G401 (cell line): ENCODE measurements around the gene PRDM2. TPM values are rescaled to one million over a fixed set of nuclear protein-coding genes. Genes with fewer than 3 reads are reported as not detected.

Experiments used
- DNase-seq: peaks from one replicate; pipeline ENCODE4 v3.0.0-alpha.2; 2015; ENCODE audit warnings: low spot score
- in situ Hi-C: cut with HindIII; loops from 2 replicates; pipeline ENCODE4 v1.10.0; 2016; ENCODE audit warnings: low sequenced_read_pairs, mixed read lengths
- total RNA-seq: library from RNA; depleted of rRNA; stranded (reverse); fragments of >200 nt; shearing (Covaris generic); gene quantifications from 2 replicates; pipeline ENCODE4 v1.2.3, GENCODE V29; 2014

Gene PRDM2
- total RNA-seq, 1 experiment from 2014 or later, result 7.9 TPM

DNA sequence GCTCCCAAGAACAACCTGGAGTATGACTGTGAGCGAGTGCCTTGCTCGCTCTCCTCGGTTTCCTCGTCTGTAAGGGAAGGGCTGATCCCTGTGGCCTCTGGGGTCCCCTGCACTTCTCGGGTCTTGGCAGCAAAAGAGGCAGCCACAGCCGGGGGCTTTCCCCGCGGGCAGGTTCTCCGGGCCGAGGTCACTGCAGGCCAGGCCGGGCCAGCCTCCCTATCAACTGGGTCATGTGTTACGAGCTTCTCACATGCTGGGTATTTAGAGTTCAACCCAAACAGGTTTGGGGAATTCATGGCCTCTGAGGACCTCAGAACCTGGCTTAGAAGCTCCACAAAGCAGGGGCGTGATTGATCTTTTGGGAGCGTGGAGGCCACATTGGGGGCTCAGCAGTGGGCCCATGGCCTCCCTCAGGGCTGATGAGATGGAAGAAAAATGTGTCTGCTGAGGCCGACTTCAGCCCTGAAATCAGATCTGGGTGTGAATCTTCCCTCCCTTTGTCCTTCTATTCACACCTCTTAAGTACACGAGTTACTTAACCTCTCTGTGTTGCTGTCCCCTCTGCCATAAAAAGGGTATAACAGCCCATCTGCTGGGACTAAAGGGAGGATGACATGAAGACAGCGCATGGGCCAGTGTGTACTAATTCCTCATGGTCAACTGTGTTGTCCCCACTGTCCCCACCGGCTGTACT, 103.7 kb downstream of the PRDM2 start:
- DNase-seq, result no peak
- in situ Hi-C loops, result no loop called here

DNA sequence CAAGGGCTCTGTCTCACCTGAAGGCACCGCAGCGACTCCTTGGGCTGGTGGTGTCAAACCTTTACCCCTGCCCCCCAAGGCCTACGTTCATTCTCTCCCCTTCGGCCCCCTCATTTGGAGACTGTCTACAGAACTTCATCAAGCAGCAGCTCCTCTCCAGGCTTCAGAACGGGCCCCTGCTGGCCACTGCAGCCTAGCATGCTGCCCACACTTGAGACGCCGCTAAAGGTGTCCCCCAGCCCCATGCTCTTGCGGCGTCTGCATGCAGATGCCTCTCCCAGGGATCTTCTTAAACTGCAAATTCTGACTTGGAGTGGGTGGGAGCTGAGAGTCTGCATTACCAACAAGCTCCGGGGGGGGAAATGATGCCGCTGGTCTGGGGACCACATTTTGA, 104.2 kb downstream of the PRDM2 start:
- in situ Hi-C loops, result no loop called here
- DNase-seq, result no peak

DNA sequence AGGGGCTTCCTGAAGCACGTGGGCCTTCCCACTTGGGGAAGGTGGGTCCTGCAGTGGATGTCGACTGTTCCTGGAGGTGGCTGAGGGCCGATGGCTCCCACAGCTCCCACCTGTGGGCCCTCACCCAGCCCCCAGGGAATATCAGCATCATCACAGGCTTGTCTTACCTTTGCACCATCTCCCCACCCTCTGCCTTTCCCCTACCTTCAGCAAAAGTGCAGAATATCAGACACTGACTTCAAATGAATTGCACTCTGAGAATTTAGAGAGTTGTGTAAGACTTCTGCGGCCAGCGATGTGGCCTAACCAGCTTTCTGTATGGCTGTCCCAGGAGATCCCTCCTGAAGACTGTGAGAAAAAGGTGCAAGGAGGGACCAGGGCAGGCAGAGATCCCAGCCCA, 105.4 kb downstream of the PRDM2 start:
- DNase-seq, result no peak
- in situ Hi-C loops, result no loop called here

DNA sequence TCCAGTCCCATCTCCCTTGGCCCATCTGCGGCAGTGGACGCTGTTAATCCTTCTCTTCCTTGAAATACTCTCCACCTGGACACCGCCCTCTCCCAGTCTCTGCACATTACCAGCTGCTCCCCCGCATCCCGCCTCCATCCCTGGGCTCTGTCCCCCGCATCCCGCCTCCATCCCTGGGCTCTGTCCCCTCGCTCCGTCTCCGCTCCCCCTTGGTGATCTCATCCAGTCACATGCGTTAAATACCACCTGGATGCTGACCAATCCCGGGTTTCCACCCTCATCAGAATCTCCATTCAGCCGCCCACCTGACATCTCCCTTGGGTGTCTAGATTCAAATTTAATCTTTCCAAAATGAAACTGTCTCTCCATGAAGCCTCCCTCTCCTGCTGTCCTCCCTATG, 106.1 kb downstream of the PRDM2 start:
- in situ Hi-C loops, result no loop called here
- no peak for DNase-seq

DNA sequence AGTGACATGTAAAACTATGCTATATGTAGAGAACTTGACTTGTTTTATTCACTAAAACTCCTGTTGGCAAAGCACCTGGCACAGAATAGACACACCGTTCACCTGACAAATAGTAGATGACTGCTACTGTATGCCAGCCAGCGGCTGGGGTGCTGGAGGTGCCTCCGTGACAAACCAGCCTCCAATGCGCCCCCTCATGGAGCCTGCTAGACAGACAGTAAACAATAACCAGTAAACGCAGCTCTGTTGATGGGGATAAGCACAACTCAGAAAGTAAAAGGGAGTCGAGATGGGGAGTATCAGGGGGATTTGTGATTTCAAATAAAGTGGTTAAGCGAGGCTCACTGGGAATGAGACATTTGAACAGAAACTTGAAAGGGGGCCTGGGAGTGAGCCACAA, 107.2 kb downstream of the PRDM2 start:
- DNase-seq, result no peak
- in situ Hi-C loops, result no loop called here

DNA sequence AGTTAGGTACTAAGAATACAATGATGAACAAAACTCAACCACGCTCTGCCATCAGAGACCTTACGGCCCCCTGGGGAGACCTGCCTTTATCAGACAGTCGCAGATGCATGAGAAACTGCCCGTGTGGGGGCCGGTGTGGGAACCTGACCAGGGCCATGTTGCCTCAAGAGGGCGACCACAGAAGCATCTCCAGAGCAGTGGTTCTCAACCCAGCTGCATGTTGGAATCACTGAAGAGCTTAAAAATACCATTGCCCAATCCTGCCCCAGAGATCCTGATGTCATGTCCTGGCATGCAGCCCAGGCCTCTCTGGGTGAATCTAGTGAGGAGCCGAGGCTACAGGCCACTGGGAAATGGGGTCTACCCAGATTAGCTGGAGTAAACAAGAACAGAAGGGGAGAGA, 108.7 kb downstream of the PRDM2 start:
- in situ Hi-C loops, result no loop called here
- no peak for DNase-seq

DNA sequence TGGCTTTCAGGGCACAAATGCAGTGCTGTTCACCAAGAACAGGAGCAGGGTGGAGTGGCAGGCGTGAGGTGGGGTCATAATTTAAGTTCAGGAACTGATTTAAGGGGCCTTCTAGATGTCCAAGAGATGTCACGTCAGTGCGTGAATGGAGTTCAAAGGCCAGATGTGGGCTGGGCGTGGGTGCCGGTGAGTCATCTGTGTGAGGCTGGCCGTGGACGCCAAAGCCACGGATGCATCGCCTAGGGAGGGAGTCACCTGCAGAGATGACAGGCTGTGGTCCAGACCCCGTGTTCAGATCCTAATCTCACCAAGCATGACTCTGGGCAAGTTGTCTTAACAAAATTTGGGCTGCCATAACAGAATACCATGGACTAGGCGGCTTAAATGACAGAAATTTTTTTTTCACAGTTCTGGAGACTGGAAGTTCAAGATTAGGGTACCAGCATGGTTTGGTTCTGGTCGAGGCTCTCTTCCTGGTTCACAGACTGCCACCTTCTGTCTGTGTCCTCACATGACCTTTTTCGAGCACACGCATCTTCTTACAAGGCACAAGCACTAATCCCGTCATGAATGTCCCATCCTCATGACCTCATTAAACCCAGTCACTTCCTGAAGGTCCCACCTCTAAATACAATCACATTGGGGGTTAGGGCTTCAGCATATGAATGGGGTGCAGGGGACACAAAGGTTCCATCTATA, 109.6 kb downstream of the PRDM2 start:
- in situ Hi-C loops, result no loop called here
- DNase-seq, result no peak

DNA sequence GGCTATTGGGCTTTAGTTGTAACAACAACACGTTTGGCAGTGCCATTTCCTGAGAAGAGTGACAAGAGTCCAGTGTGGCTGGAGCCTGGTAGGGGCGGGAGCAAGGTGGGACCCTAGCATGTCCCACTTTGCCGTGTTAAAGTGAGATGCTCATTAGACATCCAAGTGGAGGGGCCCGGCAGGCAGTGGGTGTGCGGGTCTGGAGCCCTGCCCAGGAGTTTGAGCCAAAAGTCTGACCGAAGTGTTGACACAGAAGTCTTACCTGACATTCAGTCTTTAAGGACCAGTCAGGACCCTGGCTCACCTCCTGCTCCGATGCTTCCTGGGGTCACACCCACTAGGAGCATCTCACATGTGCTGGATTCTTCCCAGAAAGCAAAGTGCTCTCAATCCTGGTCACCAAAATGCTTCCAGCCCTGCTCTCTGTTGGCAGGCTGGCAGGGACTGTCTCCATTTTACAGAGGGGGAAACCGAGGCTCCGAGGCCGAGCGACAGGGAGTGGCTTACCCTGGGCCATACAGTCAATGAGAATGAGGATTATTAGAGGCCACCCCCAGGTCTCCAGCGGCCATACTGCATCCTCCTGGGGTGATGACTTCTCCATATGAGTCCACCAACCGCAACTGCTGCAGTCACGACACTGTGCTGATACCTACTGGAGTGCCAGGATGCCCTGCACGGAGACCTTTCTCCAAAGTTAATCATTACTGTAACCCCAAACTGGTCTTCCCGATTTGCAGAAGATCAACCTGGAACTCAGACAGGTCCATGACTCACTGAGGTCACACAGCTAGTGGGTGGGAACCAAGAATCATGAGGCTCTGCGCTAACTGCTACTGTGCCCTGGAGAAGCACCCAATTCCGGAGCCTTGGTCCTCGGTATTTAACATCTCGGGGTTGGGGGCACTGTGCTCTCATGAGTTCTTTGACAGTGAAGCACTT, 112.7 kb downstream of the PRDM2 start:
- in situ Hi-C loops, result no loop called here

DNA sequence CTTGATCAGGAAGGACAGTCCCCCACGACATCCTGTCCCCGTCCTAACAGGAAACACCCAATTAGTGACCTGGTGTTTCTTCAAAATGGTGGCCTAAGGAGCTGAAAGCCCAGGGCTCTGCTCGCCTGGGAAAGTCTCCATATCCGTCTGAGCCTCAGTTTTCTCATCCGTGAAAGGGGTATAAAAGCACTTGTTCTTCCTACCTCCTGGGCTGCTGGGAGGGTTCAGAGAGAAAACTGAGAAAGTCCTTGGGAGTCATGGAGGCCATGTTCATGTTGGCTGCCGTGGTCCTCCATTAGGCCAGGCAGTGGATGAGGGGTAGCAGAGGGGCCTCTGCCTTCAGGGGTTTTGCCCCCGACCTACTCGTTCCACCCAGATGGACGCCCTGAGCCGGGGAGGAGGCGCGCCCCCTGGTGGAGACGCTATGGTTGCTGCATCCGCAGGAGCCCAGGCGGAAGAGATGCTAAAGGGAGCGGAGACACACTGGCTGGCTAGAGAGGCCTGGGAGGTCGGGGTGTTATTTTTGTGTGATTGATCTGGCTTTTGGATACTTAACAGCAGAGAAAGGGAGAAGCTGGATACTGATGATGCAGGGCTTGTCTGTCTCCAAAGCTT, 113.5 kb downstream of the PRDM2 start:
- in situ Hi-C loops, result no loop called here
- DNase-seq, result no peak

More for the DNA sequence above, 112.7 kb downstream of the PRDM2 start:
- no peak for DNase-seq

DNA sequence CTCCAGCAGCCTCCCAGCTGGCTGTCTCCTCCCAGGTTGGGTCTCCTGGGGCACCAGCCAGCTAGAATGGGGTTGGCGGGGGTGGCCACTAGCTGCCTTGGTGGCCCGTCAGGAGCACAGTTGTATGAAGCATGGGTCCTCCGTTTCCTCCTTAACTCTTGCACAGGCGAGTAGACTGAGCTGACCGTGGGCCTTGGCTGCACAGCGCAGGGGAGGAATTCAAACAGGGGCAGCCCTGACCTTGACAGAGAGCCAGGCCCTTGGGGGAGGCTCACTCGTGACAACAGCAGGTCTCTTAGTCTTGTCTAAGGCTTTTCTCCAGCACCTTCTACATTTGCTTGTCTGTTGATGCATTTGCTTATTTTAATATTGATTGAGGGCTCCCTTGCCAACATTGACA, 114.1 kb downstream of the PRDM2 start:
- in situ Hi-C loops, result no loop called here
- no peak for DNase-seq

DNA sequence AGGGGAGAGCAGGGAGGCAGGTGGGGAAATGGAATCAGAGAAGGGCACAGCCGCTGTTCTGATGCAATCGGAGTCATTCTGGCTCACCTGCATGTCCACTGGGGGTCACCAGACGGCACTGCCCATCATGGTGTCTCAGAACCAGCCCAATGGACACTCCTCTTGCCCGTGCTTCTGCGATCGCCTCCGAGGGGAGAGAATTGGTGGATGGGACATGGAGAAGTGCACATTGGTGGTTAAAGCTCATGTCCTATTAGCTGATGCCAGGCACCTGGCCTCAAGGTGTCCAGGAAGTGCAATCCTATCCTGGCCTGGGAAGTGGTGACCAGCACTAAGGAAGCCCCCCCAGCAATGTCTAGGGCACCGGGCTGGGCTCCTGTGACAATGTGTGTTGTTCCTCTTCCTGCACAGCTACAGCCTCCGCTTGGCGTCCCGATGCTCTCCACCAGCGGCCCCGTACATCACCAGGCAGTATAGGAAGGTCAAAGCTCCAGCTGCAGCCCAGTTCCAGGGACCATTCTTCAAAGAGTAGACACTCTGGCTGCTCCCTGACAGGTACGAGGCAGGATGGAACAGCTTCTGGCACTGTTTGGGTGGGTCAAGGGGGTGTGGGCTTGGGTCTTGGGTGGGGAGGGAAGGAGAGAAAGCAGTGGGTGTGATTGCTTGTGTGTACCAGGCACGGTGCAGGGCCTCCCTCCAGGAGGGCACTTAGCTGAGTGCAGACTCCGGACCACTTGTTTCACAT, 116.2 kb downstream of the PRDM2 start:
- in situ Hi-C loops, result no loop called here
- no peak for DNase-seq

DNA sequence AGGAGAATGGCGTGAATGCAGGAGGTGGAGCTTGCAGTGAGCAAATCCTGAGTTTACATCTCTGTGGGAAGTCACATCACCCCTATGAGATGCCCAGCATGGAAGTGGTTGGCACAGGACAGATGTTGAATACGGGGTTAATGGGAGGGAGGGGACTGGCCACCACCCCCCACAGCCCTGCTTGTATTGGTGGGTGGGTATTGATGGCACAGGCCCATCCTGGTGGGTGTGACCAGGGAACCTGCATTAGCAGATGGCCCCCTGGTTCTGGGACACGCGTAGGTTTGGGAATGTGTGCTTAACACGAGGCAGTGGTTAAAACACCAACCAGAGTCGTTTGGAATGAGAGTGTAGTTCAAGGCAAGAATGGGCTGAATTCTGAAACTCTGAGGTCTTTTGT, 117.9 kb downstream of the PRDM2 start:
- DNase-seq, result no peak
- in situ Hi-C loops, result no loop called here

DNA sequence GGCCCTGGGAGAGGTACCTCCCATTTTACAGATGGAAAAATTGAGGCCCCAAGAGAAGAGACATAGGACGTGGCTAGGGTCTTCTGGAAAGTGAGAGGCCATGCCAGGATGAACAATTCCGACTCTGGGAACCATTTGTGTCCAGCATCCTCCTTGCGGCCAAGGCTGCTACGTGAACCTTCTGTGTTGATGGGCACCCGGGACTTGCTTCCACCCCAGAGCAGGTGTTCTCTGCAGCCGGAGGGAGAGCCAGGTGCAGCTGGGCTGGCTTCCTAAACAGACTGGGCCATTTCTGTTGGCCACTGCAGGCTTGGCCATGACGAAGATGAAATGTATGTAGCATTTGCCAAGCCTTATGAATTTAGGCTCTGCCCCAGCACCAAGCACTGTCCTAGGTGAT, 118.9 kb downstream of the PRDM2 start:
- no peak for DNase-seq
- in situ Hi-C loops, result no loop called here

DNA sequence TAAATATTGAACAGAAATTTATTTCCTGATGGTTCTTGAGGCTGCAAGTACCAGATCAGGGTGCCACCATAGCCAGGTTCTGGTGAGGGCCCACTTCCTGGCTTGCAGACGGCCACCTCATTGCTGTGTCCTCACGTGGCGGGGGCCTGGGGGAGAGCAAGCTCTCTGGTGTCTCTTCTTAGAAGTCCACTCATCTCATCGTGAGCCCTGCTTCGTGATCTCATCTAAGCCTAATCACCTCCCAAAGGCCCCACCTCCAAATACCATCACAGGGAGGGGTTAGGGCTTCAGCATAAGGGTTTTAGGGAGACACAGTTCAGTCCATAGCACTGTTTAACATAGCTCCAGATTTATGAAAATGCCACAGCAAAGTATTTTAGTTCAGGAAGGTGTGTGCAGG, 119.7 kb downstream of the PRDM2 start:
- DNase-seq, result no peak

DNA sequence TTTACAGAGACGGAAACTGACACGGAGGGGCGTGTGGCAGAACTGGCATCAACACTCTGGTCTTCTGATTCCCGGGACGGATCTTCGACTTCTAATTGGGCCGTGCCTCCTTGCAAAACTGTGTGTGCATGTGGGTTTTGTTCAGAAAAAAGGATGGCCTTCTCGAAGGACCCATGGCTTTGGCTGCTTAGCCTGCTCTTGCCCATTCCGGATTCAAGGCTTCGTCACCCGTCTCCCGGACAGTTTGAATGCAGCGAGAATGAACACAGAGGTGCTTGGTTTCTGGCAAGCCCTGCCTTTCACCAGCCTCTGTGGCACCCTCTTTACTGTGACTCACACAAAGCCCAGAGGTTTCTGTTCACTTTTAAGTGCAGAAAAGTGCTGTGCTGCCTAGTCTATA, 120.1 kb downstream of the PRDM2 start:
- DNase-seq, result no peak
- in situ Hi-C loops, result no loop called here

More for the DNA sequence above, 119.7 kb downstream of the PRDM2 start:
- in situ Hi-C loops, result no loop called here

DNA sequence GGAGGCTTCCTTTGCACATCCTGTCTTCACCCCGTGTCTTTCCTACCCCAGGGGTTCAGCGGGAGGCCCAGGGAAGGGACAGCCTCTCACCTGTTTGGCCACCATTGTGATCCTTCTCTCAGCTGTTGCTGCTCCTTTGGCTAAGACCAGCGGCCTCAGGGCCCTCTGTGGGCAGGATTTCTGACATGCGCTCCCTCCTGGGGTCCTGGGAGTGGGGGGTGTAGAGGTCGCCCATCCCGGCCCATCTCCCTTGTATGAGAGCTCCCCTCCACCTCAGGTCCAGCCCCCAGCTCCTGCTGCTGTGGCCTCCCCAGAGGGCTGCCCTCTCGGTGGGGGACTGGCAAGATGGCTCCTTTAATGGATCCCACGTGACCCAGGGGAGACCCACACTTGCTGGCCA, 120.5 kb downstream of the PRDM2 start:
- DNase-seq, result no peak
- in situ Hi-C loops, result no loop called here

DNA sequence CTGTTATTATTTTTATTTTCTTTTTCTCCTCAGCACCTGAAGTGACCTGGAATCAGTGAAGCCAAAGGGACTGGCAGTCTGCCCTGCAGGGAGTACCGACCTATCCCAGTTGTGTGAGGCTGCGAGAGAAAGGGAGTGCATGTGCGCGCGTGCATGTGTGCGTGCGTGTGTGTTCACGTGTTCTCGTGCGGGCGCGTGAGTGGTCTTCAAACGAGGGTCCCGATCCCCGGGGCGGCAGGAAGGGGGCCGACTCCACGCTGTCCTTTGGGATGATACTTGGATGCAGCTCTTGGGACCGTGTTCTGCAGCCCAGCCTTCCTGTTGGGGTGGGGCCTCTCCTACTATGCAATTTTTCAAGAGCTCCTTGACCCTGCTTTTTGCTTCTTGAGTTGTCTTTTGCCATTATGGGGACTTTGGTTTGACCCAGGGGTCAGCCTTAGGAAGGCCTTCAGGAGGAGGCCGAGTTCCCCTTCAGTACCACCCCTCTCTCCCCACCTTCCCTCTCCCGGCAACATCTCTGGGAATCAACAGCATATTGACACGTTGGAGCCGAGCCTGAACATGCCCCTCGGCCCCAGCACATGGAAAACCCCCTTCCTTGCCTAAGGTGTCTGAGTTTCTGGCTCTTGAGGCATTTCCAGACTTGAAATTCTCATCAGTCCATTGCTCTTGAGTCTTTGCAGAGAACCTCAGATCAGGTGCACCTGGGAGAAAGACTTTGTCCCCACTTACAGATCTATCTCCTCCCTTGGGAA, 123.3 kb downstream of the PRDM2 start:
- in situ Hi-C loops, result no loop called here
- no peak for DNase-seq

DNA sequence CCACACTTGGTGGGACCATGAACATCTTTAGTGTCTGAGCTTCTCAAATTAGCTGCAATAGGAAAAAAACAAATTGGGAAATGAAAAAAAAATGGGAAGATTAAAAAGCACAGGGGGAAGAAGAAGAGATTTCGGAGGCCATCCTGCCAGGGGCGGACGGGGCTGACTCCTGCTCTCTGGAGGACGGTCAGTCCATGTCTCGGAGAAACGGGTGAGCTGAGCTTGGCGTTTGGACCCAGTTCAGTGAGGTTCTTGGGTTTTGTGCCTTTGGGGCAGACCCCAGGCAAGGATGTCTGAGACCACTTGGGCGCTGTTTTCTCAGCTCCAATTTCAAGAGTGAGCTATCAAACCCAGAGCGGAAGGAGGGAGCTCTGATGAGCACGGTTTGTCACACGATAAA, 123.9 kb downstream of the PRDM2 start:
- in situ Hi-C loops, result no loop called here
- no peak for DNase-seq
